Osteocyte (in vitro differentiated cells): ENCODE measurements around the gene EXOC6B. TPM values are rescaled to one million over a fixed set of nuclear protein-coding genes. Genes with fewer than 3 reads are reported as not detected.
A peak's percentile ranks its signal among the peaks of the same experiment; 100 is the strongest.

ENCODE experiments used
- DNase-seq: peaks from one replicate; pipeline ENCODE4 v3.0.0; 2021; ENCODE audit warnings: mixed read lengths; ENCODE audit not compliant: unreplicated experiment; ENCODE audit errors: extremely low spot score
- H3K27ac Mint-ChIP-seq: one replicate; pipeline ENCODE4 v1.8.0; 2021; ENCODE audit warnings: mild to moderate bottlenecking, mixed read lengths; ENCODE audit not compliant: unreplicated experiment
- H3K27me3 Mint-ChIP-seq: one replicate; pipeline ENCODE4 v1.8.0; 2021; ENCODE audit warnings: mixed read lengths; ENCODE audit not compliant: unreplicated experiment
- H3K36me3 Mint-ChIP-seq: one replicate; pipeline ENCODE4 v1.8.0; 2021; ENCODE audit warnings: mixed read lengths; ENCODE audit not compliant: unreplicated experiment
- H3K4me1 Mint-ChIP-seq: one replicate; pipeline ENCODE4 v1.8.0; 2021; ENCODE audit warnings: mixed read lengths; ENCODE audit not compliant: unreplicated experiment
- H3K4me3 Mint-ChIP-seq: one replicate; pipeline ENCODE4 v1.8.0; 2021; ENCODE audit warnings: mild to moderate bottlenecking, moderate library complexity, mixed read lengths; ENCODE audit not compliant: unreplicated experiment
- H3K9me3 Mint-ChIP-seq: one replicate; pipeline ENCODE4 v1.8.0; 2021; ENCODE audit warnings: mixed read lengths; ENCODE audit not compliant: unreplicated experiment
- total RNA-seq: library from RNA; stranded (reverse); gene quantifications from 2 replicates; pipeline ENCODE4 v1.2.1, GENCODE V29; 2021
- TF ChIP-seq, protein P1 (sequence below): fragments of 200-600 bp; sonication (generic); IDR thresholded peaks from 2 replicates; pipeline ENCODE4 v1.5.0; 2021; ENCODE audit warnings: antibody characterized with exemption, mild to moderate bottlenecking, moderate library complexity

EXOC6B gene
- total RNA-seq, 1 donor from 2014 or later, result 33.8 TPM

DNA sequence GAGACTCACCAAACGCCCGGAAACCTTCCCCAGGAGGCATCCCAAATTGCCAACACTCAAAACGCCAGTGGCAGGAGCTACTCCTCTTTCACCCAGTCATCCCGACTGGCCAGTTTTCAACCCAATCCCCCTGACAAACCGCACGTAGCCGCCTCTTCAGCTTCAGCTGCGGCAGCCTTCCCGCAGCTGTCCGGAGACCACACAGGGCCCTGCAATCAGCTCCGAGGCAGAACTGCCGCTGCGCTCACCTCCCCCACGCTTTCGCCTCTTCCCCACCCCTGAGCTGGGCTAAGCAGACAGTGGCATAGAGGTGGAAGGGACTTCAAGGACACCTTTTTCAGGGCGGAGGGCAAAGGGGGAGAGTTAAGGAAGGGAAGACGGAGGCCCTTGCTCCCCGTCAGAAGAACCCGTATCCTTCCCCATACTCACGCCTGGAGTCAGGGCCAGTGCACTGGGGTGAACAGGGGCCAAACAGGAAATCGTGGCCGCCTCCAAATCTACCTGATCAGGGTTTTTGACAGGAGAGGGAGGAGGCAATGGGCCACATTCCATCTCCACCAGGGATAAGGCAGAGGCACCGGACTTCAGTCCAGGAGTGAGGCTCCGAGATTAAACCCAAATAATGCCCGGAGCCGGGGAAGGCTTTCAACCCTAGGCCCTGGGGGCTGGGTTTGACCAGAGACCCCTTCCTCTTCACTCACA lies 695.0 kb downstream of the EXOC6B start:
- Mint-ChIP-seq H3K27me3 (no peaks in the 10 kb centered on the region), H3K27ac (no peak overlapping the region)
- no peak for DNase-seq

DNA sequence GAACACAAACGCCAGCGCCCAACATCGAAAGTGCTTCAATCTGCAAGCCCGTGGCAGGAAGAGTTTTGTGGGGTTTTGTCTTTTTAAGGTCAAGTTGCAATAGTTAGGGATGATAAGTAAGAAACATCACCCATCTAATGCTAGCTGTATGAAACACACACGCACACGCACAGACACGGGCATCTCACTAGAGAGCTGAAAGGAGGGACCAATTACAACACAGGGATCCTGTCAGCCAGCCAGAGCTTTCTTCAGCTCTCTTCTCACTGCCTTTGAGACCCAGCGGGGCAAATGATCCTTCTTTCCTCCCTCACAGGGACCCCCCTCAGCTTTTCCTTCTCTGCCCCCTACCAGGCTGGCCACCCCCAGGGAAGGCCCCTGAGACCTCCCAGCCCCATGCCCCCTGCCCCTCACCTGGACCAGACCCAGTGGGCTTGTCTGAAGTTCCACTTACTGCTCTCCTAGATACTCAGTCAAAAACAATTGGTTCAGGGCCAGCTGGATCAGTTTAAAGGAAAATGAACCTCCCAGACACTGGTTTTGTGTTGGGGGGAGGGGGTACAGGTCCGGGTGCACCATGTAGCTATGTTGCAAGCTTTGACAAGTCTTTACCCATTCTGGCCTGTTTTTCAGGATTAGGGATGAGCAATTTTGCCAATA lies 696.0 kb downstream of the EXOC6B start:
- peak; percentile 71 for DNase-seq
- Mint-ChIP-seq H3K36me3 (no peaks in the 10 kb centered on the region), H3K4me3 (no peak overlapping the region), H3K27ac (no peak overlapping the region), H3K9me3 (no peaks in the 10 kb centered on the region), H3K27me3 (no peaks in the 10 kb centered on the region), H3K4me1 (peaks cover 4% of the 10 kb centered on the region)
- TF ChIP-seq, protein P1, sequence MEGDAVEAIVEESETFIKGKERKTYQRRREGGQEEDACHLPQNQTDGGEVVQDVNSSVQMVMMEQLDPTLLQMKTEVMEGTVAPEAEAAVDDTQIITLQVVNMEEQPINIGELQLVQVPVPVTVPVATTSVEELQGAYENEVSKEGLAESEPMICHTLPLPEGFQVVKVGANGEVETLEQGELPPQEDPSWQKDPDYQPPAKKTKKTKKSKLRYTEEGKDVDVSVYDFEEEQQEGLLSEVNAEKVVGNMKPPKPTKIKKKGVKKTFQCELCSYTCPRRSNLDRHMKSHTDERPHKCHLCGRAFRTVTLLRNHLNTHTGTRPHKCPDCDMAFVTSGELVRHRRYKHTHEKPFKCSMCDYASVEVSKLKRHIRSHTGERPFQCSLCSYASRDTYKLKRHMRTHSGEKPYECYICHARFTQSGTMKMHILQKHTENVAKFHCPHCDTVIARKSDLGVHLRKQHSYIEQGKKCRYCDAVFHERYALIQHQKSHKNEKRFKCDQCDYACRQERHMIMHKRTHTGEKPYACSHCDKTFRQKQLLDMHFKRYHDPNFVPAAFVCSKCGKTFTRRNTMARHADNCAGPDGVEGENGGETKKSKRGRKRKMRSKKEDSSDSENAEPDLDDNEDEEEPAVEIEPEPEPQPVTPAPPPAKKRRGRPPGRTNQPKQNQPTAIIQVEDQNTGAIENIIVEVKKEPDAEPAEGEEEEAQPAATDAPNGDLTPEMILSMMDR, result no peak

More for the DNA sequence above, 695.0 kb downstream of the EXOC6B start:
- H3K36me3 Mint-ChIP-seq, result no peaks in the 10 kb centered on the region
- TF ChIP-seq, protein P1, result no peak
- no peaks in the 10 kb centered on the region for H3K9me3 Mint-ChIP-seq
- no peak overlapping the region for H3K4me3 Mint-ChIP-seq
- H3K4me1 Mint-ChIP-seq, result peaks cover 4% of the 10 kb centered on the region

DNA sequence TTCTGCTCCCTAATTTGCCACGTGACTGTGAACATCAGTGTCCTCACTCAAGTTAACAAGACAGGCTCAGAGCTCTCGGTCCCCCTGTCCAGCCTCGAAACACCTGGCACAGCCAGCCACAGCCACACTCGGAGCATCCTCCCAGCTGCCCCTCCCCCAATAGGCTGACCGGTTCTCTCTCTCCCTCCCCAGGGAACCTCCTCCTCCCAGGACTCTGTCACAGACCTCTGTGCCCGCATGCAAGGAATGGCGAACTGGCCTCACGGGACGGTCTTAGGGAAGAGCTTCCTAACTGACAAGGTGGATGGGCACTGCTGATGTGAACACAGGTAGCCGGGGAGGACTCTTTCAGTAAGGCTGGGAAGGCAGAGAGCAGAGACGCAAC lies 697.0 kb downstream of the EXOC6B start:
- peaks cover 6% of the 10 kb centered on the region for H3K27me3 Mint-ChIP-seq
- peaks cover 4% of the 10 kb centered on the region for H3K4me1 Mint-ChIP-seq

DNA sequence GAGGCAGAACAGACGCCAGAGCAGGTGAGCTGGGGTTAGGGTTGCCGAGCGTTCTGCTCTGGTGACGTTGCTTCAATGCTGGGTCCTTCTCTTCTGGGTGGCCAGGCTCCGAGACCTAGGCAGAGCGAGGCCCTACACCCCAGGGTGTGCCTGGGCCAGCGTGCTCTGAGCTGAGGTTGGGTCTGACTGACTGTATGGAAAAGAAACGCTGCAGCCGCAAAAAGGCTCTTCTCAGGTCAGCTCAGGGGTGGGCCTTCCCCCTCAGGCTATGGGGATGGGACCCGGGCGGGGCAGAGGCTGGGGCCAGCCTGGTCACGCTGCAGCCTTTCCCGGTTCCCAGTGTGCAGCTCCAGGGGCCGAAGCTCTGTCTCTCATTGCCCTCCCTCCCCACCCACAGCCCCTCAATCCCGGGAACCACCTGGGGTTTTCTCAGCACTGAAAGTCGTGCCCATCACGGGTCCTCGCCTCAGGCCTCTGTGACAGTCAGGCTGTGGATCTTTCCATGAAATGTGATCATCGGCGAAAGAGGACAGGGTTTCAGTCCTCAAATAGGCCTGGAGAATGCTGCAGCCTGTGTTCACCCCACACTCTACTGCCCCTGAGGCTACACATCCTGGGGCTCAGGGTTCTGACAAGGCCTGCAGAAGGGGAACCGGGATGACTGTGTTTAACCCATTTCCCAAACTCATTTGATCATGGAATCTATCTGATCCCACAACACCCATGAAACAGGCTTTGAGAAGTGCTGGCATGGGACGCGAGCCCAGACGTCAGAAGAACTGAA lies 697.6 kb downstream of the EXOC6B start:
- Mint-ChIP-seq H3K4me3 (no peak overlapping the region), H3K4me1 (peaks cover 4% of the 10 kb centered on the region), H3K27ac (no peak overlapping the region), H3K27me3 (peaks cover 9% of the 10 kb centered on the region), H3K9me3 (no peaks in the 10 kb centered on the region), H3K36me3 (no peaks in the 10 kb centered on the region)
- TF ChIP-seq, protein P1, result no peak
- no peak for DNase-seq

More for the DNA sequence above, 697.0 kb downstream of the EXOC6B start:
- Mint-ChIP-seq H3K9me3 (no peaks in the 10 kb centered on the region), H3K27ac (no peak overlapping the region), H3K36me3 (no peaks in the 10 kb centered on the region), H3K4me3 (no peak overlapping the region)
- TF ChIP-seq, protein P1, result no peak
- peak; percentile 62 for DNase-seq
